C4-2B (cell line): Measurements from ENCODE around the gene ATP11A.
"Not testable (repeated sequence)": the region's sequence is repeated elsewhere in the genome, so short reads cannot be mapped to it uniquely, and the experiment has no call there.

ENCODE experiments used
- H3K27ac ChIP-seq: fragments of 450-650 bp; 2 replicates; pipeline ENCODE4 v1.5.1; 2017
- CTCF ChIP-seq: fragments of 450-650 bp; conservative IDR thresholded peaks from 2 replicates; pipeline ENCODE4 v1.5.1; 2017; ENCODE audit warnings: mild to moderate bottlenecking
- ZFX ChIP-seq: fragments of 450-650 bp; IDR thresholded peaks from 2 replicates; pipeline ENCODE4 v1.6.1; 2017

The ATP11A gene

GRCh38 chr13:112783978-112784371 lies 94.1 kb downstream of the ATP11A start:
- no peak overlapping the region for H3K27ac ChIP-seq
- TF ChIP-seq ZFX (no peak), CTCF (no peak)

GRCh38 chr13:112784811-112785482 lies 95.1 kb downstream of the ATP11A start:
- H3K27ac ChIP-seq = no peak overlapping the region
- TF ChIP-seq CTCF = no peak
- no peak for TF ChIP-seq ZFX

GRCh38 chr13:112785483-112785856 lies 95.6 kb downstream of the ATP11A start:
- TF ChIP-seq CTCF (no peak), ZFX (no peak)

GRCh38 chr13:112786810-112787209 lies 97.0 kb downstream of the ATP11A start:
- not testable (repeated sequence) for H3K27ac ChIP-seq

More at GRCh38 chr13:112785483-112785856, 95.6 kb downstream of the ATP11A start:
- H3K27ac ChIP-seq = no peak overlapping the region

- TF ChIP-seq ZFX (no peak), CTCF (no peak)
- H3K27ac ChIP-seq = no peak overlapping the region
Measured at GRCh38 chr13:112790735-112791641, 101.2 kb downstream of the ATP11A start.

GRCh38 chr13:112791663-112792440 lies 102.0 kb downstream of the ATP11A start:
- TF ChIP-seq ZFX = no peak
- no peak for TF ChIP-seq CTCF
- H3K27ac ChIP-seq = no peak overlapping the region

GRCh38 chr13:112792511-112792910 lies 102.7 kb downstream of the ATP11A start:
- H3K27ac ChIP-seq = no peak overlapping the region
- no peak for TF ChIP-seq ZFX
- no peak for TF ChIP-seq CTCF
